Kidney (tissue), 14 donors: Measurements from ENCODE around the gene NMT2. TPM values are rescaled to one million over a fixed set of nuclear protein-coding genes. Genes with fewer than 3 reads are reported as not detected.

Experiments
- DNase-seq, 5 donors: peaks; one replicate each; pipeline ENCODE4 v3.0.0-alpha.2; 2013 to 2020
- FAIRE-seq: peaks from 2 replicates; lab custom pipeline; 2012; peaks lifted over from hg19 to GRCh38; lab: Jason Lieb, UNC
- H3K27ac ChIP-seq, 2 donors: one replicate each; pipeline ENCODE4 v1.7.0; 2013; ENCODE audit warnings: low read depth in 2 of 2, low read length in 2 of 2, inconsistent platforms in 1 of 2
- H3K27me3 ChIP-seq: one replicate; pipeline ENCODE4 v1.7.1; 2013; ENCODE audit warnings: low read length, inconsistent platforms; ENCODE audit not compliant: control insufficient read depth, insufficient read depth
- H3K36me3 ChIP-seq, 3 donors: one replicate each; pipeline versions ENCODE4 v1.7.0 to v1.7.1; 2013; ENCODE audit warnings: low read length in 3 of 3, control low read depth in 1 of 3, inconsistent platforms in 1 of 3; ENCODE audit not compliant: insufficient read depth in 3 of 3, control insufficient read depth in 2 of 3
- H3K4me1 ChIP-seq, 3 donors: one replicate each; pipeline versions ENCODE4 v1.7.0 to v1.7.1; 2013; ENCODE audit warnings: low read length in 3 of 3, inconsistent platforms in 1 of 3, low read depth in 1 of 3; ENCODE audit not compliant: control insufficient read depth in 2 of 3, insufficient read depth in 2 of 3
- H3K4me3 ChIP-seq, 3 donors: one replicate each; pipeline versions ENCODE4 v1.7.0 to v1.8.1; 2013; ENCODE audit warnings: low read length in 3 of 3, control low read depth in 1 of 3, inconsistent platforms in 1 of 3
- H3K9ac ChIP-seq, 3 donors: one replicate each; pipeline versions ENCODE4 v1.7.0 to v1.7.1; 2013; ENCODE audit warnings: low read length in 3 of 3, control low read depth in 1 of 3, inconsistent platforms in 1 of 3
- H3K9me3 ChIP-seq, 3 donors: one replicate each; pipeline versions ENCODE4 v1.7.0 to v1.7.1; 2013; ENCODE audit warnings: low read length in 3 of 3, control low read depth in 1 of 3, inconsistent platforms in 1 of 3; ENCODE audit not compliant: control insufficient read depth in 2 of 3, insufficient read depth in 1 of 3
- intact Hi-C: fragments of 100-400 bp; cut with DNase I; formaldehyde crosslinking; loops from one replicate; pipeline ENCODE4 v1.11.1; 2022
- polyA plus RNA-seq: library from polyadenylated mRNA; stranded (reverse); fragments of 350-450 nt; fragmentation: Illumina TruSeq; extraction: RNeasy Lipid Tissue Mini Kit (QIAGEN cat#74804); gene quantifications from one replicate; pipeline ENCODE4 v1.2.3, GENCODE V29; 2014; ENCODE audit warnings: low read depth, low replicate concordance; ENCODE audit not compliant: insufficient read depth
- total RNA-seq: library from RNA; stranded (reverse); fragmentation: NEBNext Ultra II Directional; extraction: Animal tissue kit (Norgen Biotek cat#: 25700); gene quantifications from one replicate; pipeline ENCODE4 v1.2.1, GENCODE V29; 2021
- TF ChIP-seq, protein P1 (sequence below): IDR thresholded peaks from 3 replicates; pipeline ENCODE4 v1.5.1; 2012; ENCODE audit warnings: mild to moderate bottlenecking, moderate library complexity, borderline replicate concordance; ENCODE audit not compliant: insufficient read depth; ENCODE audit errors: extremely low read depth
- donor health status: control.
- donor health status: control.
- donor health status: control.
- donor health status: control.
- donor health status: control.
- donor health status: DM: yes; HTN: yes; CAD: no.
- donor health status: Normal renal cell carcinoma (clear cell type).

The NMT2 gene
- total and polyA plus RNA-seq, 2 donors from 2014 or later: 11.7 to 19.8 TPM

DNA sequence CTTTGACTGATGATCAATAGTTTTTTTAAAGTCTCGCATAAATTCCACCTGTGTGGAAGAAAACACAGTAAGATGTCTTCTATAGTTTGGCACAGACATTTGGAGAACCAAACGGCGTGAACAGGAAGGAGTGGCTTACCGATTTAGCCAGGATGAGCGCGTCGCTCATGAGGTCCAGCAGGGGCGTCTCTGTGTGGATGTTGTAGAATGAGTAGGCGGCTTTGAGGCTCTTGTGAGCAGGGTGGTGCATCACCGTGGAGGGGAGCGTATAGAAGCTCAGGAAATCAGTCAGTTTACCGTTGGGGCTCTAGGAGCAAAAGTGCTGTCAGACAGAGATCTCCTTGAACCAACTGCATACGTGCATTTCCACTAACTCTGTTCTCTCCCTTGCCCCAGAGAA lies 55.8 kb downstream of the NMT2 start:
- DNase-seq (peak in 1 of 5 donors; percentile 14), FAIRE-seq (no peak)
- Histone ChIP-seq H3K9ac (no peak overlapping the region), H3K27ac (no peak overlapping the region), H3K9me3 (no peaks in the 10 kb centered on the region), H3K27me3 (no peaks in the 10 kb centered on the region), H3K36me3 (peaks cover 2 to 10% (median 4%) of the 10 kb centered on the region in 3 donors), H3K4me1 (no peaks in the 10 kb centered on the region), H3K4me3 (no peak overlapping the region)
- intact Hi-C loops: no loop called here
- TF ChIP-seq, protein P1, sequence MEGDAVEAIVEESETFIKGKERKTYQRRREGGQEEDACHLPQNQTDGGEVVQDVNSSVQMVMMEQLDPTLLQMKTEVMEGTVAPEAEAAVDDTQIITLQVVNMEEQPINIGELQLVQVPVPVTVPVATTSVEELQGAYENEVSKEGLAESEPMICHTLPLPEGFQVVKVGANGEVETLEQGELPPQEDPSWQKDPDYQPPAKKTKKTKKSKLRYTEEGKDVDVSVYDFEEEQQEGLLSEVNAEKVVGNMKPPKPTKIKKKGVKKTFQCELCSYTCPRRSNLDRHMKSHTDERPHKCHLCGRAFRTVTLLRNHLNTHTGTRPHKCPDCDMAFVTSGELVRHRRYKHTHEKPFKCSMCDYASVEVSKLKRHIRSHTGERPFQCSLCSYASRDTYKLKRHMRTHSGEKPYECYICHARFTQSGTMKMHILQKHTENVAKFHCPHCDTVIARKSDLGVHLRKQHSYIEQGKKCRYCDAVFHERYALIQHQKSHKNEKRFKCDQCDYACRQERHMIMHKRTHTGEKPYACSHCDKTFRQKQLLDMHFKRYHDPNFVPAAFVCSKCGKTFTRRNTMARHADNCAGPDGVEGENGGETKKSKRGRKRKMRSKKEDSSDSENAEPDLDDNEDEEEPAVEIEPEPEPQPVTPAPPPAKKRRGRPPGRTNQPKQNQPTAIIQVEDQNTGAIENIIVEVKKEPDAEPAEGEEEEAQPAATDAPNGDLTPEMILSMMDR: no peak

DNA sequence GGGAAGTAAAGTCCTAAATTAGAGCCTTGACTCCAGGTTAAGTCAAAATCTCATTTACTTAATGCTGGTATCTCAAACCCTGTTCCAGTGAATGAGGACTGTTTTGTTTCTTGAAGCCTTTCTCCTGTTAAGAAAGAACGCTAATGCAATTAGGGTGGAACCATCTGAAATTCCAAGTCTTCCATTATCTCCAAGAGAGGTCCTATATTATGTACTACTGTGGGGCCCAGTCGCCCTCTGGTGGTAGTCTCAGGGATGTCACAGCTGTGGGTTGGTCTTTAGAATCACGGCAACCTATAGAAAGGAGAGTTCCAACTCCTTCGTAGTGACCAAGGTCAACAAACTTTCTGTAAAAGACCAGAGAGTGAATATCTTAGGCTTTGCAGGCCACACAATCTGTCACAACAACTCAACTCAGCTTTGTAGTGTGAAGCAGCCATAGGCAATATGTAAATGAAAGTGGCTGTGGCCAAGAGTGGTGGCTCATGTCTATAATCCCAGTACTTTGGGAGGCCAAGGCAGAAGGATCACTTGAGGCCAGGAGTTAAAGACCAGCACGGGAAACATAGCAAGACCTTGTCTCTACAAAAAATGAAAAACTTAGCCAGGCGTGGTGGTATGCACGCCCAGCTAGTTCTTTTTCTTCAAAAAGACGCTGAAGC lies 62.0 kb downstream of the NMT2 start:
- DNase-seq (peak in 4 of 5 donors; percentile 79 to 85 (median 80)), FAIRE-seq (no peak)
- TF ChIP-seq, protein P1: peak; percentile 78
- Histone ChIP-seq H3K4me3 (peak overlapping the region in 1 of 3 donors; percentile 35), H3K9ac (peak overlapping the region in 2 of 3 donors; percentile 39 to 58), H3K27me3 (no peaks in the 10 kb centered on the region), H3K9me3 (no peaks in the 10 kb centered on the region), H3K4me1 (peaks cover 0 to 2% (median 0%) of the 10 kb centered on the region in 3 donors), H3K27ac (no peak overlapping the region), H3K36me3 (peaks cover 2 to 20% (median 9%) of the 10 kb centered on the region in 3 donors)
- intact Hi-C loops: no loop called here

DNA sequence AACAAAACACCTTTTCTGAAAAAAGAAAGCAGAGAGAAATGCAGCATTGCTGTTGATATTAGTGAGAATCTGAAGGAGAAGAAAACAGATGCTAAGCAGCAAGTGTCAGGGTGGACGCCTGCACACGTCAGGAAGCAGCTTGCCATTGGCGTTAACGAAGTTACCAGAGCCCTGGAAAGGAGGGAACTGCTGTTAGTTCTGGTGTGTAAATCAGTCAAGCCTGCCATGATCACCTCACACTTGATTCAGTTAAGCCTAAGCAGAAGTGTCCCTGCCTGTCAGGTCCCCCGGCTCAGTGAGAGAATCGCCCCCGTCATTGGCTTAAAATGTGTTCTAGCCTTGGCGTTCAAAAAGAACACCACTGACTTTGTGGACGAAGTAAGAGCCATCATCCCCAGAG lies 65.0 kb downstream of the NMT2 start:
- Histone ChIP-seq H3K27ac (no peak overlapping the region), H3K36me3 (peaks cover 2 to 20% (median 9%) of the 10 kb centered on the region in 3 donors), H3K4me3 (no peak overlapping the region), H3K27me3 (no peaks in the 10 kb centered on the region), H3K9ac (no peak overlapping the region), H3K4me1 (peaks cover 0 to 6% (median 5%) of the 10 kb centered on the region in 3 donors), H3K9me3 (no peaks in the 10 kb centered on the region)
- DNase-seq (no peak), FAIRE-seq (no peak)
- intact Hi-C loops: no loop called here
- TF ChIP-seq, protein P1: no peak
